HL-60/S4 treated with retinoic acid at 250 ng/mL for 4 days and 3 days (cell line): ENCODE measurements around the gene SLC4A3.

Experiments
- in situ Hi-C: fragments of 300-500 bp; cut with MboI; formaldehyde crosslinking; loops from 2 replicates; pipeline ENCODE4 v1.7.0; 2022; ENCODE audit warnings: low sequenced_read_pairs

Gene SLC4A3, protein sequence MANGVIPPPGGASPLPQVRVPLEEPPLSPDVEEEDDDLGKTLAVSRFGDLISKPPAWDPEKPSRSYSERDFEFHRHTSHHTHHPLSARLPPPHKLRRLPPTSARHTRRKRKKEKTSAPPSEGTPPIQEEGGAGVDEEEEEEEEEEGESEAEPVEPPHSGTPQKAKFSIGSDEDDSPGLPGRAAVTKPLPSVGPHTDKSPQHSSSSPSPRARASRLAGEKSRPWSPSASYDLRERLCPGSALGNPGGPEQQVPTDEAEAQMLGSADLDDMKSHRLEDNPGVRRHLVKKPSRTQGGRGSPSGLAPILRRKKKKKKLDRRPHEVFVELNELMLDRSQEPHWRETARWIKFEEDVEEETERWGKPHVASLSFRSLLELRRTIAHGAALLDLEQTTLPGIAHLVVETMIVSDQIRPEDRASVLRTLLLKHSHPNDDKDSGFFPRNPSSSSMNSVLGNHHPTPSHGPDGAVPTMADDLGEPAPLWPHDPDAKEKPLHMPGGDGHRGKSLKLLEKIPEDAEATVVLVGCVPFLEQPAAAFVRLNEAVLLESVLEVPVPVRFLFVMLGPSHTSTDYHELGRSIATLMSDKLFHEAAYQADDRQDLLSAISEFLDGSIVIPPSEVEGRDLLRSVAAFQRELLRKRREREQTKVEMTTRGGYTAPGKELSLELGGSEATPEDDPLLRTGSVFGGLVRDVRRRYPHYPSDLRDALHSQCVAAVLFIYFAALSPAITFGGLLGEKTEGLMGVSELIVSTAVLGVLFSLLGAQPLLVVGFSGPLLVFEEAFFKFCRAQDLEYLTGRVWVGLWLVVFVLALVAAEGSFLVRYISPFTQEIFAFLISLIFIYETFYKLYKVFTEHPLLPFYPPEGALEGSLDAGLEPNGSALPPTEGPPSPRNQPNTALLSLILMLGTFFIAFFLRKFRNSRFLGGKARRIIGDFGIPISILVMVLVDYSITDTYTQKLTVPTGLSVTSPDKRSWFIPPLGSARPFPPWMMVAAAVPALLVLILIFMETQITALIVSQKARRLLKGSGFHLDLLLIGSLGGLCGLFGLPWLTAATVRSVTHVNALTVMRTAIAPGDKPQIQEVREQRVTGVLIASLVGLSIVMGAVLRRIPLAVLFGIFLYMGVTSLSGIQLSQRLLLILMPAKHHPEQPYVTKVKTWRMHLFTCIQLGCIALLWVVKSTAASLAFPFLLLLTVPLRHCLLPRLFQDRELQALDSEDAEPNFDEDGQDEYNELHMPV

GRCh38 chr2:219627103-219628100, at the start of gene SLC4A3:
TSS of gene SLC4A3 (plus strand) at chr2:219627630. CDS start at chr2:219627993, 363 bp downstream.
- in situ Hi-C loops, result no loop called here

GRCh38 chr2:219578811-219579613, 48.4 kb upstream of the SLC4A3 start:
- in situ Hi-C loops, result no loop called here

DNA sequence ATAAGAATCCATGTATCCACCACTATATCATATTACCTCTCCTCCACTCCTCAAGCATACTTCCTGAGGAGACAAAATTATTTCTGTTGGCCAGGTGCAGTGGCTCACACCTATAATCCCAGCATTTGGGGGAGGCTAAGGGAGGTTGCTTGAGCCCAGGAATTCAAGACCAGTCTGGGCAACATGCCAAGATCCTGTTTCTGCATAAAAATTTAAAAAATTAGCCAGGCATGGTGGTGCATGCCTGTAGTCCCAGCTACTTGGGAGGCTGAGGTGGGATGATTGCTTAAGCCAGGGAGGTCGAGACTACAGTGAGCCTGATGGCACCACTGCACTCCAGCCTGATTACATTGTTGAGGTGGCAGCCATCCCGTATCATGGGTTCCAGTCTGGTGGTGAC, 46.1 kb upstream of the SLC4A3 start:
- in situ Hi-C loops, result no loop called here

DNA sequence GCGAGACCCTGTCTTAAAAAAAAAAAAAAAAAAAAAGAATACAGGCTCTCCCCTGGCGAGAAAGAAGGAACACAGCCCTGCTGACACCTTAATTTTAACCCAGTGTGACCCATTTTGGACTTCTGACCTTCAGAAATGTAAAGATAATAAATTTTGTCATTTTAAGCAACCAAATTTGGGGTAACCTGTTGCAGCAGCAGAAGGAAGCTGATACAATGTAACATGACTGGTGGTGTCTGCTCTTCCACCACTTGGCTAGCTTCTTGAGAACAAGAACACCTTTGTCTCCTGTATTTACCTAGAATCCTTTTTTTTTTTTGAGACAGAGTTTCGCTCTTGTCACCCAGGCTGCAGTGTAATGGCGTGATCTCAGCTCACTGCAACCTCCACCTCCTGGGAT, 36.3 kb upstream of the SLC4A3 start:
- in situ Hi-C loops, result no loop called here

- in situ Hi-C loops, result no loop called here
Measured at GRCh38 chr2:219592736-219593135, 34.7 kb upstream of the SLC4A3 start.

- in situ Hi-C loops, result no loop called here
Measured at GRCh38 chr2:219593154-219593553, 34.3 kb upstream of the SLC4A3 start.

- in situ Hi-C loops, result no loop called here
Measured at GRCh38 chr2:219595256-219595655, 32.2 kb upstream of the SLC4A3 start.

GRCh38 chr2:219596954-219597551, 30.4 kb upstream of the SLC4A3 start:
- in situ Hi-C loops, result no loop called here

DNA sequence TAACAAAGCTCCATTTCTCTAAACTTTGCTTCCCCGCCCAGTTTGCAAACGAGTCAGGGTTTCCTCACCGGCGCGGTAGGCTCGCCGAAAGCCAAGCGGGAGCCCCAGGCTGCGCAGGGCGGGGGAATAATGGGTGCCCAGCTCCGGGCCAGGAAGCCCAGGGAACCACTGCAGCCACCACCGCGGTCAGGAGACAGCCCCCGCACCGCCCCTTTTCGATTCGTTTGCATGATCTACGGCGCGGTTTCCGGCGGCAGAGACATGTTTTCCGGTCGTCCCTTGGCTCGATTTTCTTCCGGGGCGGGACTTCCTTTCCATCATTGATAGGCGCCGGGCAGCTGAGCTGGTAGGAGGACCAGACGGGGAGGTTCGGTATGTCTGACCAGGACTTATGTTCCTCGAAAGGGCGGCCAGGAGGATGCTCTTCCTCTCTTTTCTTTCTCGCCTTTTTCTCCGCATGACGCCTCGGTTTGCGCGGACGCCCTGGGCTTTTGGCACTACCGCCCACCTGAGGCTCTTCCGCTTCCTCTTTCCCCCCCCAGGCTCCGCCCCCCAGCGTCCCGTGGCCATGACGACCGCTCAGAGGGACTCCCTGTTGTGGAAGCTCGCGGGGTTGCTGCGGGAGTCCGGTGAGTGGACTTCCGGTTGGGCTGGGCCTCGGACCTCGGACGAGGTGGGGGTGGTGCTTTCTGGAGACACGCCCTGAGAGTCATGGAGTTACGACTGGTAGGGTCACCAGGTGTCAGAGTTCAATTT, 29.7 kb upstream of the SLC4A3 start, which contains the start of gene STK11IP:
Gene STK11IP (plus strand): TSS at position 306 of the 756 bp plus-strand sequence. CDS start 263 bp downstream, at position 569.
- in situ Hi-C loops, result no loop called here

GRCh38 chr2:219598308-219599078, 28.9 kb upstream of the SLC4A3 start:
- in situ Hi-C loops, result no loop called here

DNA sequence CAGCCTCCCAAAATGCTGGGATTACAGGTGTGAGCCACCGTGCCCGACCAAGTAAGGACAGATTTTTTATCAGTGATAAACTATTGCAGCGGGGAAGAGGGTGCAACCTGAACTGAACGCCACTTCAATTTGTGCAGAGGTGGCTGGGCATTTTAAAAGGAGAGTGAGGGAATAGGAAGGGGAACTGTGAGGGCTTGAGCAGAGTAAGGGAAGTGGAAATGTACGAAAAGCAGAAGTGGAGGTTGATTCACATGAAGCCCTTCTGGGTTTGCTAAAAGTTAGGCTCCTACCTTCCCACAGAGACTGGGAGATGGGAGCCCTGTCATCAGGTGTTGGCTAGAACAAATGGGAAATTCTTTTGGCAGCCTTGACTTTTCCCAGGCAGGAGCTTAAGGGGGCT, 23.7 kb upstream of the SLC4A3 start:
- in situ Hi-C loops, result no loop called here

GRCh38 chr2:219605607-219605954, 21.8 kb upstream of the SLC4A3 start:
- in situ Hi-C loops, result no loop called here

GRCh38 chr2:219607931-219608330, 19.5 kb upstream of the SLC4A3 start:
- in situ Hi-C loops, result no loop called here

DNA sequence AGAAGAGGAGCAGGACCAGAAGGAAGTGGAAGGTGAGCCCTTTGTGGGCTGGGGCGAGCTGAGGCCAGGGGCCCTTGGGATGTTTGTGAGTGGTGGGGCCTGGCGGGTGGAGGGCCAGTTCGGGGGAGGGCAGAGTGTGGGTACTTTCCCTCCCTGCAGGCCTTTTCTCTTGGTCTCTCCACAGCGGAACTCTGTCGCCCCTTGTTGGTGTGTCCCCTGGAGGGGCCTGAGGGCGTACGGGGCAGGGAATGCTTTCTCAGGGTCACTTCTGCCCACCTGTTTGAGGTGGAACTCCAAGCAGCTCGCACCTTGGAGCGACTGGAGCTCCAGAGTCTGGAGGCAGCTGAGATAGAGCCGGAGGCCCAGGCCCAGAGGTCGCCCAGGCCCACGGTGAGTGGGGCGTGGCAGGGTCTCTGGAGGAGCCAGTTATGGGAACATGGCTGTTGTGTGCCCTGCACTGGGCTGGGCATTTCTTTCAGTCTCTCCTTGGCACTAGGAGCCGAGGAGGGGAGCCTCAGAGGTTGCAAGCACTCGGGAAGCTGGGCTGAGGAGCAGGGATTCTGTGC, 18.9 kb upstream of the SLC4A3 start:
- in situ Hi-C loops, result no loop called here

GRCh38 chr2:219609149-219609750, 18.2 kb upstream of the SLC4A3 start:
- in situ Hi-C loops, result no loop called here

- in situ Hi-C loops, result no loop called here
Measured at GRCh38 chr2:219611306-219611705, 16.1 kb upstream of the SLC4A3 start.
